GM20431 (cell line): ENCODE measurements around the gene RNF144A.
"Not testable (repeated sequence)": the region's sequence is repeated elsewhere in the genome, so short reads cannot be mapped to it uniquely, and the experiment has no call there.

Experiments
- in situ Hi-C: fragments of 300-500 bp; cut with MseI, MboI; formaldehyde crosslinking; loops from one replicate; pipeline ENCODE4 v1.15.0; 2020; ENCODE audit warnings: low sequenced_read_pairs; ENCODE audit not compliant: unreplicated experiment

RNF144A gene, protein sequence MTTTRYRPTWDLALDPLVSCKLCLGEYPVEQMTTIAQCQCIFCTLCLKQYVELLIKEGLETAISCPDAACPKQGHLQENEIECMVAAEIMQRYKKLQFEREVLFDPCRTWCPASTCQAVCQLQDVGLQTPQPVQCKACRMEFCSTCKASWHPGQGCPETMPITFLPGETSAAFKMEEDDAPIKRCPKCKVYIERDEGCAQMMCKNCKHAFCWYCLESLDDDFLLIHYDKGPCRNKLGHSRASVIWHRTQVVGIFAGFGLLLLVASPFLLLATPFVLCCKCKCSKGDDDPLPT

GRCh38 chr2:6917071-6917760 lies at the start of gene RNF144A:
Gene RNF144A, plus strand, starts transcription at chr2:6917412. Its CDS starts 79,515 bp downstream, at chr2:6996927.
- in situ Hi-C loops = no loop called here

DNA sequence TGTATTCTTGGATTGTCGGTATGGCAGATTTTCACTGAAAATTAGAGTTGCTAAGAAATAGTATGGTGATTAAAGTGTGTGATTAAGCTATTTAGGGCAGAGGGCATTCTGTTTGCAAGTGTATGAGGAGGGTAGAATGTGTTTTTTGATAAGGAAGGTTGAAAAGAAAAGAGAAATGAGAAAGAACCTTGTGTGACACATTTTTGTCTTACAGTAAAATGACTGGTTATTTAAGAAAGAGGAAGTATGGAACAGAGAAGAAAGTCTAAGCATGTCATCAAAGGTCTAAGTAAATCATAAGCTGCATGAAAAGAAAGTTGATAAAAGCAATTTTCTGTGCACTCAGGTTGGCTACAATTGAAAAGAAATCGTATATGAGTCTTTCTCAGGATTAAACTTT lies 44.8 kb upstream of the RNF144A start:
- in situ Hi-C loops = no loop called here

GRCh38 chr2:6874032-6874431 lies 43.2 kb upstream of the RNF144A start:
- in situ Hi-C loops = no loop called here

DNA sequence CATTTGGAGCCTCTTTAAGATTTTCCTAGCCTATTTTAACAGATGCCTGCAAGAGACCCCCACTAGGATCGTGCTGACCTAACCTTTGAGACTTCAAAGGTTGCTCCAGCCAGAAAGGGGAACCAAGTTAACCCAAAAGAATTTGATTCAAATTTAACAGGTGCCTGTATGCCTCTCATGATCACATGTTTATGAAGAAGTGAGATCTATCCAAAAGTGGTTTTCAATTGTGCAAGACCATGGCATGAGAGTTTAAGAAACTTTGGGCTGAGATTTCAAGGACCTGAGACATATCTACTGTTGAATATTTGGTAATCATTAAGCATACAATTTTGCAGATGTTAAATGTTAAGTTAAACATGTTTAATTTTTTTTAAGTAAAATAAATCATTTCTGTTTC lies 40.9 kb upstream of the RNF144A start:
- in situ Hi-C loops = no loop called here

- in situ Hi-C loops = no loop called here
These were observed 39.6 kb upstream of the RNF144A start, which contains the start of gene RSAD2 for GRCh38 chr2:6877402-6878304. Gene RSAD2, plus strand, starts transcription at chr2:6877777. Its CDS starts 24 bp downstream, at chr2:6877801.

DNA sequence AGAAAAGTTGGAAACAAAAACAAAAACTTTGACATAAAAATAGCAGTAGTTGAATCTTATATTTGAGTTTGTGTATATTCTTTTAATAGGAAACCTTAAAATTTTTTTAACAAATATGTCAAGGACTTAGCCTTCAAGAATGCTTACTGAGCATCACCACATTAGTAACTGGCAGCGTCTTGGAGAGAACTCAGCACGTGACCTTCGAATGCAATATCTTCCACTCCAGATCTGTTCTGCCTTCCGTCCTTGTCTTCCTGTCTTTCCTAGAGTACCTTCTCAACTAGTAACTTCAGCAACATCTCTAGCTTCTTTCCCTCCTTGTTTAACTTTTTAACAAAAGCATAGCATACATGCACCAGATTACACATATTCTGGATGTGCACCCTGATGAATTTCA lies 38.7 kb upstream of the RNF144A start:
- in situ Hi-C loops = no loop called here

GRCh38 chr2:6879011-6879410 lies 38.2 kb upstream of the RNF144A start:
- in situ Hi-C loops = no loop called here

DNA sequence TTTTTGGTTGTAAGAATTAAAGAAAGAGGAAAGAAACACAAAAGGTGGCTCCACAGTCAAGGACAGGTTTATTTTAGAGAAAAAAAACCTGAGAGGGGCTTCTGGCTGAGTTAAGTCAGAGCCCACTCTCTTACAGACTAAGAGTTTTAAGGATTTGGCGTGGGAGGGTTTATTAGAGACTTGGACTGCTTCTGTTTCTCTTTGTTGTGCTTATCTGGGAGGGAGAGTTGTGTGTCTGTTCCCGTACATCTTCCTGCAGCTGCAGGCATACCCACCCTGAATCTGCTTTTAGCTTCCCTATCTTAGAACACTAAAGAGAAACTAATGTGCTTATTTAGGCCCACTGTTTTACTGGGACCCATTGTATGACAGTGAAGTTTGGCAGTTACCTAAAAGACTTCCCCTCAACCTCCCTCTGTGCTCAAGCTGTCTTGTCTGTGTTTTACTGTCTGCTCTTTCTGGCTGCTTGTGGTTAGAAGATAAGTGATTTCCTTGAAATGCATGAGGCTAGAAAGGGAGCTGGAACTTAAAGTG lies 36.9 kb upstream of the RNF144A start:
- in situ Hi-C loops = no loop called here

DNA sequence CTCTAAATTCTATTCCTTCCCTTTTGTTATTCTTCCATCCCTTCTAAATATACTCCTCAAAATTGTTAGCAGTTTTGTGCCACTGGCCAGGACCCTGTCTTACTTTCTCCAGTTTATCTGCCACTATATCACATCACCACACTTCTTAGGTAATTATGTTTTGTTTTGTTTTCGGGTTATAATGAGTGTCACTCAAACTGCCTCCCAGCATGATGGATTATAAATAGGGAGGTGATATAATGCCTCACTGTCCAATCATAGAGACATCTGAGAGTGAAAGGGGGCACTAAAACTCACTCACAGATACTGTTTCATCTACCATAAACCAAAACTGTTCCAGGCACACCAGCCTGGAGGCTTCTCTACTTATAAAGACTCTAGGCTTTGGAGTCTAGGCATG lies 36.2 kb upstream of the RNF144A start:
- in situ Hi-C loops = no loop called here

DNA sequence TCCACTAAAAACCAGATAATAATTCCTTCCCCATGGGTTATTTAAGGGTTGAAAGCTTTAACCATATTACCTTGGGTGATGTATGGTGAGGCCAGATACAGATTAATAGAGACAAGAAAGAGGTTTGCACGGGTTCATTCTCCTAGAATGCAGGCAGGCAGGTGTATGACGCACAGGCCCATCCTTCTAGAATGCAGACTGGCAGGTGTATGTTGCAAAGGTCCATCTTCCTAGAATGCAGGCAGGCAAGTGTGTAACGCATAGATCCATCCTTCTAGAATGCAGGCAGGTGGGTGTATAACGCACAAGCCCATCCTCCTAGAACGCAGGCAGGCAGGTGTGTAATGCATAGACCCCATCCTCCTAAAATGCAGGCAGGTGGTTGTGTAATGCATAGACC lies 35.7 kb upstream of the RNF144A start:
- in situ Hi-C loops = no loop called here

- in situ Hi-C loops = no loop called here
These were observed 33.6 kb upstream of the RNF144A start for GRCh38 chr2:6883448-6884122.

DNA sequence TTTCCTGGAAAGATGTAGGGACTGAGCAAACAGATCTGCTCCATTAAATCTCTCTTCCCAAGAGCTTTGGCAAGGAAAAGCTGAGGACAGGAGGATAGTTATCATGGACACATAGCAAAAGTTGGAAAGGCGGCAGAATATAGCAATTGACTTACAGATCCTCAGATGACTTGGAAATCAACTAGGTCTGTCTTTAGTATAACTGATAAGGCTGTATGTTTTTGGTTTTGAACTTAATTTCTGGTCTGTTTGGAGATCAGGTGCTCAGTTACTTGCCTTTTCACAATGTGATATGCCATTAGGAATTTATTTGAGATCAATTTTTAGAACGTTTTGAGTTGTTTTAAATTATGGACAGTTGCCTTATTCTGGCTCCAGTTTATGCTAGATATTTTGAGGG lies 31.7 kb upstream of the RNF144A start:
- in situ Hi-C loops = no loop called here

DNA sequence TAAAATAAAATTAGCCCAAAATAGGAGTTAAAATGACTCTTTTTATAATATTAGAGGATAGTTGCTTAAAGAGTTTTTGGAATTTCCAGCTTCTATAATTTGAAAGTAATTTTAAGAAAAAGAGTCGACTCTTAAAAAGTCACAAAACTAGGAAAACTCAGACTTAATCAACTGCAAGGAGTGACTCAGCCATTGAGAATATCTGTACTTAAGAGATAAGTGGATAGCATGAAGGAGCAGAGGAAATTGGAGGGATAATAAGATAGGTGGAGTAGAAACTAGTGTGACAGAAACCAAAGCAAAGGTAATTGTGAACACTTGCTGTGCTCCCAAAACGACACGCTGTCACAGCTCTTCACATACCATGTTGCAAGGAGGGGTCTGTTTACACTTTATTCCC lies 31.2 kb upstream of the RNF144A start:
- in situ Hi-C loops = no loop called here

DNA sequence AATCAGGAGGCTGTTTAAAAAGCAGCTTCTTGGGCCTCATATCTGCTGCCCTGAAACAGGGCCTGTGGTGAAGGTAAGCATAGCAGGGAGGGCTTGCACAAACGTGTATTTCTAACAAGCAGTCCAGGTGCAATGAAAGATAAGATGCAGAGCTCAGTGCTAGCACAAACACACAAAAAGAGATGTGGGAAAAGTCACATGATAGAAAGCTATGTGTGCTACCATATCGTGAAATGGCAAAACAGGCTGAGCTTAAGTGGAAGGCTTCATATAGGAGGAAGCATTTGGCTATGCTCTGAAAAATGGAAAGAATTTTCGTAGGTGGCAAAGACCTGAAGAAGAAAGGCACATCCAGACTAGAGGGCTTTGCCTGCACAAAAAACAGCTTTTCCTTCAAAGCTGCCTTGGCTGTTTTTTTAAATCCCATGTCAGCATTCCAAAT lies 29.4 kb upstream of the RNF144A start:
- in situ Hi-C loops = no loop called here

- in situ Hi-C loops = no loop called here
These were observed 28.5 kb upstream of the RNF144A start for GRCh38 chr2:6888724-6889123.

DNA sequence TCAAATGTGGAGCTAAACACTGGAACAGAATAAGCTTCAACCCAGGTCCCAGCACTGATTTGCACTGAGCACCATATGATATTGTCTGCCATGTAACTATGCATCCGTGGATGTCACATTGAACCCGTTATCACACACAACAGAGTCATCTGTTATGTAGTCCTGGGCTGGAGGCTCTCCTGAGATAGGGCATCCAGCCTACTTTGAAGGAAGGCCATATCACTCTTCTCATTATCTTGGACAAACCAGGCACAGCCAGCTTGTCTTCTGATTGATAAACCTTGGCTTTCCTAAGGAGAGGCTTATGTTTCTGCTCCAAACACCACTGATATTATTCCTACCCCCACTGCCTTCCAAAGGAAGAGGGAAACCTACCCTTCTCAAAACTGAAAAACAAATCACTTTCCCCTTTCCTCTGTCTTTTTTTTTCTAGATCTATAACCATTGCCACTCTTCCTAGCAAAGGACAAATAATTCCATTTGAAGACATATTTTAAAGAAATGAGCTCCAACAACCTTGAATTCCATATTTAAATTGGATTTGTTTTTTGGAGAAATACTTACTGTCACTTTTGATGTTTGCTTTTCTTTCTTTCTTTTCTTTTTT lies 23.2 kb upstream of the RNF144A start:
- in situ Hi-C loops = no loop called here

DNA sequence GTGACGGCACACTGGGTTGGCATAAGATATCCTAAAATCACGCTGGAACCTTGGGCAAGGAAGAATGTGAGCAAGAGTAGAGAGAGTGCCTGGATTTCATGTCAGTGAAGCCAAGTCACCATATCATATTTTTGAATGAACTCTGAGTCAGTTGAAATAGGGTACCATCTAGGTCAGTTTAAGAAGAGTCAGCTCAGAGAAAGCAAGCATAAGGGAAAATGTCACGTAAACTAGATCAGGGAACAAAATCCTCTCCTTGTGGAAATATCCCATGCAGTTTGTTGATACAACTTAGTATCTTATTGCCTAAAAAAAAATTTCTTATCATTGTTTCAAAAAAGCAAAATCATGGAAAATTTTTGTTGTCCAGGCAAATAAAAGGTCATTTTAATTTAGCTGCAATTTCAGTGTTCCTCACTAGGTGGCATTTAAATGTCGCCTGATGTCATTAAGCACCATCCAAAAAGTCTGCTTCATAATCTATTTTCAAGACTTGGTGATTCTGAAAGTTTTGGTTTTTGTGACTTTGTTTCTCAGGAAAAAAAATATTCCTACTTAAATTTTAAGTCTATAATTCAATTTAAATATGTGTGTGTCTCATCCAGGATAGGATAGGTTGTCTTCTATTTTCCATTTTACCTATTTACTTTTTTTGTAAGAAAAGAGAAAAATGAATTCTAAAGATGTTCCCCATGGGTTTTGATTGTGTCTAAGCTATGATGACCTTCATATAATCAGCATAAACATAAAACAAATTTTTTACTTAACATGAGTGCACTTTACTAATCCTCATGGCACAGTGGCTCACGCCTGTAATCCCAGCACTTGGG lies 20.1 kb upstream of the RNF144A start:
- in situ Hi-C loops = no loop called here

- in situ Hi-C loops = not testable (repeated sequence)
These were observed 14.6 kb upstream of the RNF144A start for GRCh38 chr2:6902581-6902980.

DNA sequence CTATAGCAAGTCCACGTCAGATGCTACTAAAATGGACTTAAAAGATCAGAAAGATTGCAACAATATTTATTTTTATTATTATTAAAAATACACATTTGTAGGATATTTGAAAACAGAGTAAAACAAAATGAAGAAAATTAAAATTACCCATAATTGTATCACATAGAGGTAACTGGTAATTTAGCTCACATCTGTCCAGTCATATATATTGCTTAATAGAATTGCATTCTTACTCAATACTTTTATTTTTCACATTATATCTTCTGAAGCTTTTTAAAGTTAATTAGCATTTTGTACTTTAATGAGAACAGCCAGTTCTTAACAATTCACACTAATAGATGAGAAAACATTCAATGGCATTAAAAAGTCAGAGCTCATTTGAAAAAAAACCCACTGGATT lies 11.5 kb upstream of the RNF144A start:
- in situ Hi-C loops = no loop called here
